HG03039 (cell line): ENCODE data around the gene ITGB2.
"Not testable (repeated sequence)": the region's sequence is repeated elsewhere in the genome, so short reads cannot be mapped to it uniquely, and the experiment has no call there.

Experiments
- ATAC-seq: cut with Tn5 transposase; IDR thresholded peaks from one replicate; pipeline ENCODE4 v1.9.1; 2021; ENCODE audit warnings: mild to moderate bottlenecking, moderate library complexity; ENCODE audit not compliant: unreplicated experiment

The ITGB2 gene

GRCh38 chr21:44927587-44928461, 7.1 kb upstream of the ITGB2 start:
- no peak for ATAC-seq

DNA sequence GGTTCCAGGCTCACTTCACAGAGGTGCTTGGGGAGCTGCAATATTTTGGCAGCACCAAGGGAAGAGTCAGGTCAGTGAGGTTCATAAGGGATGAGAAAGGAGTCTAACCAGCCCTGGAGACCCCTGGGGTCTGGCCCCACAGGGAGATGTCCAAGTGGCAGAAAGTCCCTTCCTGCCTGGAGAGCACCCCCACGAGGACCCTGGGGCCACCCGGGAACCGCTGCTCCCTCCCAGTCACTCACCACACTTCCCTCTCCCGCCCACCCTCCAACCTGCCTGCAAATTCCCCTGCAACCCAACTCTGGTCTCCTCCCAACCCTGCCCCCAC, 6.5 kb upstream of the ITGB2 start:
- ATAC-seq, result no peak

GRCh38 chr21:44926331-44927101, 5.8 kb upstream of the ITGB2 start:
- no peak for ATAC-seq

GRCh38 chr21:44925378-44925755, 4.7 kb upstream of the ITGB2 start:
- no peak for ATAC-seq

GRCh38 chr21:44924606-44925377, 4.1 kb upstream of the ITGB2 start:
- ATAC-seq, result no peak

DNA sequence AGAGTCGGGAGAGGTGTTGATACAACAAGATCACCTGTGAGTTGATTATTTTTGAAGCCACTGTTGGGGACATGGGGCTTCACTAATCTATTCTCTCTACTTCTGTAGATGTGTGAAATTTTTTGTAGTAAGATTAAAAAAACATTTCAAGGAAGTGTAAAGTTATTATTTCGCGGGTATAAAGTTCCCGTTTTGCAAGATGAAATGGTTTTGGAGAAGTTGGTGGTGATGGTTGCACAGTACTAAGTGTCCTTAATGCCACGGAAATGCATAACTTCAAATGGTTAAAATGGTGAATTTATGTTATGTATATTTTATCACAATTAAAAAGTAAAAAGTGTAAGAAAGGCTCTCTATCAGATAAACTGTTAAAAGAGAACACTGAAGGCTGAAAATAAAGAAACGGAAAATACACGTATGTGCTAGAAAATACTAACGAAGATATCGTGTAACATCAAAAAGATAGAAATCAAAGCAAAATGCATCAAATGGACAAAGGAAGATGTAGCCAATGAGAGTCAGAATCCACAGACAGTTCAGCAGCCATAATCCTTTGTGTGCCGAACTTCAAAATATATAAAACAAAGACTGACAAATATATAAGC, 2.9 kb upstream of the ITGB2 start:
- ATAC-seq, result no peak

GRCh38 chr21:44921928-44922327, 1.2 kb upstream of the ITGB2 start:
- no peak for ATAC-seq

GRCh38 chr21:44919913-44920693, 596 bp downstream of the ITGB2 start:
- no peak for ATAC-seq

GRCh38 chr21:44919111-44919912, 1.4 kb downstream of the ITGB2 start:
- no peak for ATAC-seq

DNA sequence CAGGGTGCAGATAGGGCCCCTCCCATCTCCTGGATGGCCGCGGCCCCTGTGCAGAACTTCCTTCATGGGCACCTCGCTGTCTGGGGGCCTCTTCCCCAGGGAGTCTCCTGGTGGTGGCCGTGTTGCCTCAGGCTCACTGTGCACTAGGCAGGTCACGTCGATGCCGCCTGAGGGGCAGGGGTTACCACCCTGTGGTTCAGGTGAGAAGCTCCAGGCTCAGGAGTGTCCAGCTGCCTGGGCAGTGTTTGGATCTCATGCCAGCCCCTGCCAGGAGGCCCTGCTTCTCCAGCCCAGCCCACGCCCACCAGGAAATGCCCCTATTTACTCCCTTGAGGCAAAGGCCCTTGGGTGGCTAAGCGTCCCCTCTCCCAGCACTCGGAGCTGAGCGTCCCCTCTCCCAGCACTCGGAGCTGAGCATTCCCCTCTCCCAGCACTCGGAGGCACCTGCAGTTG, 2.1 kb downstream of the ITGB2 start:
- no peak for ATAC-seq

- ATAC-seq, result no peak
Measured at GRCh38 chr21:44918107-44918470, 2.6 kb downstream of the ITGB2 start.

GRCh38 chr21:44917446-44918106, 3.1 kb downstream of the ITGB2 start:
- ATAC-seq, result no peak

DNA sequence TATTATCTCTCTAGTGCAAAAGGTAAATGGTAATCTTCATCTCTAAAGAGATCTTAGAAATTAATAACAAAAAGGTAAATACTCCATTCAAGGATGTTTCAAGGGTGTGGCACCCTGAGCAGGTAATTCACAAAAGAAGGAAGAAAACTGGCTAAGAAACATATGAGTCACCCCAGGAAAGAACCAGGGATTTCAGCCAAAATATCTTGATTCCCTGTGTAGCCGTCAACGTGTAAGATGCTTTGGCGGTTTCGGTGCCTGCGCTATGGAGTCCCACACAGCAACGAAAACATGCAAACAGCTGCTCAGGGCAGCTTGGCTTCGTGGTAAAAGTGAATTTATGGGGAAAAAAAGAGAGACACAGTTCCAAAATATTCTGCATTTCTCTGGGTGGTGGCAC, 3.7 kb downstream of the ITGB2 start:
- ATAC-seq, result no peak

- no peak for ATAC-seq
Measured at GRCh38 chr21:44914176-44914874, 6.4 kb downstream of the ITGB2 start.

GRCh38 chr21:44913425-44914175, 7.1 kb downstream of the ITGB2 start:
- ATAC-seq, result no peak

DNA sequence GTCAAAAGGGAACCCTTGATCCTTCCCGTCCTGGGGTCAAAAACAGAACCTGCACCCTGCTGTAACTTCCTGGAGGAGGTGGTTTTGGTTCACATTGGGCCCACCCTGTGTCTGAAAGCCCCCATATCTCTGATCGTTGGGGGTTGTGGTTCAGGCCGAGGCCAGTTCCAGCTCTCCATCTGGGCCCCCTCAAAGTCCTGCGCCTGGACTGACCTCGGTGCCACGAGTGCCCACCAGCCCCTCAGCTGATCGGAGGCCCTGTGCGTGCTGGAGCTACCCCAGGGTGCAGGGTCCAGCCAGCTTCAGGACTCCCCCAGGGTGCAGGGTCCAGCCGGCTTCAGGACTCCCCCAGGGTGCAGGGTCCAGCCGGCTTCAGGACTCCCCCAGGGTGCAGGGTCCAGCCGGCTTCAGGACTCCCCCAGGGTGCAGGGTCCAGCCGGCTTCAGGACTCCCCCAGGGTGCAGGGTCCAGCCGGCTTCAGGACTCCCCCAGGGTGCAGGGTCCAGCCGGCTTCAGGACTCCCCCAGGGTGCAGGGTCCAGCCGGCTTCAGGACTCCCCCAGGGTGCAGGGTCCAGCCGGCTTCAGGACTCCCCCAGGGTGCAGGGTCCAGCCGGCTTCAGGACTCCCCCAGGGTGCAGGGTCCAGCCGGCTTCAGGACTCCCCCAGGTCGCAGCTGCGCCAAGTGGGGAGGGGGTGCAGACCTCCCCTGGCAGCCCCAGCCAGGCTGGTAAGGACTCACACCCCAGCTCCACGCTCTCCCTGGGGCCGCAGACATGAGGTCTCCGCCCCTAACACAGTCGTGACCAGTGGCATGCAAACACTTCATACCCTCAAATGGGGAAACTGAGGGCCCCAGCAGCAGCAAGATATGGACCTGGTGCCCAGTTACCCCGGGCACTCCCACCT, 7.9 kb downstream of the ITGB2 start:
- not testable (repeated sequence) for ATAC-seq

DNA sequence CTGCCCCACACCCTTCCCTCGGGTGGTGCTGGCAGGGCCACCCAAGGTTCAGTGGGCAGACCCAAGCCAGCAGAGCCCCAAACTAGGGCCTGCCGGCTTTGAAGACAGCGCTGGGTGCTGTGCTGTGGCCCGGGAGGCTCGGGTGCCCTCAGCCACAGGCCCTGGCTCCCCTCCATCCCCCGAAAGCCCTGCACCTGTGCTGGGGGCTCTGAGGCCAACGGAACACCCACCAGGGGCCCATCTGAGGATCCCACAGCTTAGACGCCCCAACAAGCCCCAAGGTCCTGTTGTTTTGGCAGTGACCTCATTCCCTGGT, 8.6 kb downstream of the ITGB2 start:
- no peak for ATAC-seq
